IMR-90 (cell line): ENCODE measurements around the gene OR2AP1. TPM values are rescaled to one million over a fixed set of nuclear protein-coding genes. Genes with fewer than 3 reads are reported as not detected.

ENCODE experiments used
- ATAC-seq: fragments of 200-7000 bp; cut with Tn5 transposase; 2 replicates; pipeline ENCODE4 v1.9.1; 2020; ENCODE audit warnings: low read depth, mild to moderate bottlenecking, moderate library complexity
- BruUV-seq: library from RNA; stranded (reverse); fragments of 400-500 nt; replicated peaks from 2 replicates; lab custom pipeline; 2021; lab: Mats Ljungman, UMichigan
- CTCF ChIA-PET: fragments of 300-600 bp; formaldehyde crosslinking; extraction: SDS; loops from one replicate; lab custom pipeline; 2021; ENCODE audit warnings: antibody characterized with exemption; lab: Yijun Ruan, JAX
- POLR2A ChIA-PET: fragments of 300-600 bp; sonication (Branson Sonifier 250); formaldehyde crosslinking; loops from one replicate; lab custom pipeline; 2022; ENCODE audit warnings: antibody characterized with exemption; ENCODE audit not compliant: unreplicated experiment; lab: Charles Lee
- DNase-seq: peaks from one replicate; pipeline ENCODE4 v3.0.0; 2013
- H2AFZ ChIP-seq: replicated peaks from 2 replicates; pipeline ENCODE3; 2013; ENCODE audit warnings: low read length, mild to moderate bottlenecking; ENCODE audit not compliant: poor library complexity
- H2AK5ac ChIP-seq: 2 replicates; pipeline ENCODE4 v1.6.1; 2013; ENCODE audit warnings: low read depth, low read length, inconsistent platforms
- H2AK9ac ChIP-seq: replicated peaks from 2 replicates; pipeline ENCODE3; 2013; ENCODE audit warnings: mild to moderate bottlenecking, low read depth, low read length, moderate library complexity; ENCODE audit not compliant: poor library complexity
- H2BK120ac ChIP-seq: 2 replicates; pipeline ENCODE4 v1.6.1; 2013; ENCODE audit warnings: low read depth, low read length, inconsistent platforms
- H2BK15ac ChIP-seq: 3 replicates; pipeline ENCODE4 v1.6.1; 2013; ENCODE audit warnings: low read depth, low read length, inconsistent platforms
- H2BK20ac ChIP-seq: 2 replicates; pipeline ENCODE4 v1.6.1; 2013; ENCODE audit warnings: low read depth, mild to moderate bottlenecking, inconsistent platforms, low read length, moderate library complexity
- H2BK5ac ChIP-seq: 2 replicates; pipeline ENCODE4 v1.6.1; 2013; ENCODE audit warnings: mild to moderate bottlenecking, low read depth, low read length, inconsistent platforms; ENCODE audit not compliant: poor library complexity, severe bottlenecking
- H3K14ac ChIP-seq: replicated peaks from 2 replicates; pipeline ENCODE4 v1.6.1; 2013; ENCODE audit warnings: low read depth, low read length, inconsistent platforms
- H3K18ac ChIP-seq: 2 replicates; pipeline ENCODE4 v1.6.1; 2013; ENCODE audit warnings: low read depth, low read length, control low read depth
- H3K23ac ChIP-seq: 2 replicates; pipeline ENCODE4 v1.6.1; 2013; ENCODE audit warnings: low read depth, low read length, inconsistent platforms
- H3K27ac ChIP-seq: 2 replicates; pipeline ENCODE4 v1.5.1; 2013; ENCODE audit warnings: mild to moderate bottlenecking, control low read depth, low read length; ENCODE audit not compliant: insufficient read depth
- H3K27me3 ChIP-seq: 2 replicates; pipeline ENCODE4 v1.6.1; 2013; ENCODE audit warnings: low read length; ENCODE audit not compliant: control insufficient read depth, insufficient read depth
- H3K36me3 ChIP-seq: 2 replicates; pipeline ENCODE4 v1.6.1; 2013; ENCODE audit warnings: low read length, mixed read lengths; ENCODE audit not compliant: control insufficient read depth, insufficient read depth
- H3K4ac ChIP-seq: 2 replicates; pipeline ENCODE4 v1.6.1; 2013; ENCODE audit warnings: low read depth, low read length, inconsistent platforms
- H3K4me1 ChIP-seq: 2 replicates; pipeline ENCODE4 v1.6.1; 2013; ENCODE audit warnings: low read length, mixed read lengths; ENCODE audit not compliant: control insufficient read depth, insufficient read depth
- H3K4me2 ChIP-seq: 2 replicates; pipeline ENCODE4 v1.6.1; 2013; ENCODE audit warnings: low read depth, mild to moderate bottlenecking, control low read depth, low read length, moderate library complexity
- H3K4me3 ChIP-seq: 2 replicates; pipeline ENCODE4 v1.5.1; 2013; ENCODE audit warnings: low read depth, mild to moderate bottlenecking, control low read depth, low read length, moderate library complexity; ENCODE audit not compliant: insufficient read depth
- H3K56ac ChIP-seq: 2 replicates; pipeline ENCODE4 v1.6.1; 2013; ENCODE audit warnings: low read length, inconsistent platforms; ENCODE audit not compliant: insufficient read depth; ENCODE audit errors: extremely low read depth
- H3K79me1 ChIP-seq, 2 experiments: 2 replicates each; pipeline ENCODE4 v1.6.1; 2013; ENCODE audit warnings: low read length in 2 of 2, inconsistent platforms in 1 of 2, low read depth in 1 of 2
- H3K9ac ChIP-seq: 2 replicates; pipeline ENCODE4 v1.6.1; 2013; ENCODE audit warnings: low read depth, low read length, control low read depth
- H3K9me1 ChIP-seq: 2 replicates; pipeline ENCODE4 v1.6.1; 2013; ENCODE audit warnings: low read length, inconsistent platforms; ENCODE audit not compliant: insufficient read depth
- H3K9me3 ChIP-seq: 2 replicates; pipeline ENCODE4 v1.6.1; 2013; ENCODE audit warnings: low read length; ENCODE audit not compliant: control insufficient read depth, insufficient read depth
- H4K20me1 ChIP-seq: 2 replicates; pipeline ENCODE4 v1.6.1; 2013; ENCODE audit warnings: low read length, inconsistent platforms; ENCODE audit not compliant: insufficient read depth
- H4K5ac ChIP-seq: 2 replicates; pipeline ENCODE4 v1.6.1; 2013; ENCODE audit warnings: mild to moderate bottlenecking, low read depth, low read length, control low read depth
- H4K8ac ChIP-seq, 2 experiments: 2 replicates each; pipeline ENCODE4 v1.6.1; 2013; ENCODE audit warnings: low read depth in 2 of 2, low read length in 2 of 2, control low read depth in 1 of 2, inconsistent platforms in 1 of 2
- H4K91ac ChIP-seq: 2 replicates; pipeline ENCODE4 v1.6.1; 2013; ENCODE audit warnings: low read depth, low read length, inconsistent platforms; ENCODE audit not compliant: insufficient read depth
- BHLHE40 ChIP-seq: fragments of 150-350 bp; IDR thresholded peaks from 2 replicates; pipeline ENCODE4 v1.6.1; 2016; ENCODE audit warnings: mild to moderate bottlenecking, low read depth, low read length
- CHD1 ChIP-seq: IDR thresholded peaks from 2 replicates; pipeline ENCODE4 v1.6.1; 2012; ENCODE audit warnings: low read depth, low read length, improper control_type of control experiment
- CTCF ChIP-seq: conservative IDR thresholded peaks from 2 replicates; pipeline ENCODE4 v1.5.1; 2012; ENCODE audit warnings: mild to moderate bottlenecking, low read depth, low read length, improper control_type of control experiment
- ELK1 ChIP-seq: fragments of 150-350 bp; IDR thresholded peaks from 2 replicates; pipeline ENCODE4 v1.6.1; 2016; ENCODE audit warnings: low read depth, mild to moderate bottlenecking, low read length, moderate library complexity, borderline replicate concordance
- FOS ChIP-seq: fragments of 150-350 bp; IDR thresholded peaks from 2 replicates; pipeline ENCODE4 v1.6.1; 2016; ENCODE audit warnings: low read depth, low read length
- MAFK ChIP-seq: IDR thresholded peaks from 2 replicates; pipeline ENCODE4 v1.6.1; 2012; ENCODE audit warnings: low read depth, low read length, improper control_type of control experiment
- MAZ ChIP-seq: IDR thresholded peaks from 2 replicates; pipeline ENCODE4 v1.6.1; 2012; ENCODE audit warnings: low read depth, mild to moderate bottlenecking, low read length, improper control_type of control experiment, moderate library complexity, borderline replicate concordance
- MXI1 ChIP-seq: IDR thresholded peaks from 2 replicates; pipeline ENCODE4 v1.6.1; 2012; ENCODE audit warnings: low read depth, mild to moderate bottlenecking, low read length, moderate library complexity, borderline replicate concordance
- NFE2L2 ChIP-seq: fragments of 150-350 bp; IDR thresholded peaks from 2 replicates; pipeline ENCODE4 v1.6.1; 2016; ENCODE audit warnings: low read depth, mild to moderate bottlenecking, low read length
- POLR2A ChIP-seq: IDR thresholded peaks from 2 replicates; pipeline ENCODE4 v1.6.1; 2012; ENCODE audit warnings: mild to moderate bottlenecking, low read depth, low read length
- RAD21 ChIP-seq: IDR thresholded peaks from 2 replicates; pipeline ENCODE4 v1.6.1; 2012; ENCODE audit warnings: low read length, improper control_type of control experiment
- RCOR1 ChIP-seq: IDR thresholded peaks from 2 replicates; pipeline ENCODE4 v1.6.1; 2012; ENCODE audit warnings: mild to moderate bottlenecking, low read length, improper control_type of control experiment; ENCODE audit not compliant: insufficient replicate concordance
- RFX5 ChIP-seq: IDR thresholded peaks from 2 replicates; pipeline ENCODE4 v1.8.0; 2012; ENCODE audit warnings: low read depth, mild to moderate bottlenecking, low read length, moderate library complexity
- SMC3 ChIP-seq: fragments of 150-350 bp; IDR thresholded peaks from 2 replicates; pipeline ENCODE4 v1.6.1; 2016; ENCODE audit warnings: low read depth, mild to moderate bottlenecking, antibody characterized with exemption, low read length, moderate library complexity
- USF2 ChIP-seq: fragments of 150-350 bp; IDR thresholded peaks from 2 replicates; pipeline ENCODE4 v1.6.1; 2017; ENCODE audit warnings: mild to moderate bottlenecking, antibody characterized with exemption, low read length, low read depth
- dilution Hi-C: fragments of 300-500 bp; cut with HindIII; formaldehyde crosslinking; loops from one replicate; pipeline ENCODE4 v1.14.3; 2018; ENCODE audit warnings: low sequenced_read_pairs; ENCODE audit not compliant: unreplicated experiment
- in situ Hi-C: fragments of 300-500 bp; cut with MboI; formaldehyde crosslinking; loops from 3 replicates; pipeline ENCODE4 v1.14.3; 2019; ENCODE audit warnings: low sequenced_read_pairs, inconsistent platforms, mixed read lengths
- intact Hi-C: fragments of 100-400 bp; cut with micrococcal nuclease; formaldehyde crosslinking; loops from 2 replicates; pipeline ENCODE4 v1.10.0; 2022
- polyA plus RNA-seq, 3 experiments: library from polyadenylated mRNA; depleted of rRNA; stranded (reverse); fragments of >200 nt; gene quantifications; 2 replicates each; pipeline ENCODE4 v1.2.3, GENCODE V29; 2012; ENCODE audit warnings: low replicate concordance in 1 of 3
- total RNA-seq: library from RNA; depleted of rRNA; stranded (reverse); fragments of >200 nt; gene quantifications from 2 replicates; pipeline ENCODE4 v1.2.3, GENCODE V29; 2012

The OR2AP1 gene
- total and polyA plus RNA-seq, 2 of the 4 experiments (the other 2 are of a cell fraction): not detected

DNA sequence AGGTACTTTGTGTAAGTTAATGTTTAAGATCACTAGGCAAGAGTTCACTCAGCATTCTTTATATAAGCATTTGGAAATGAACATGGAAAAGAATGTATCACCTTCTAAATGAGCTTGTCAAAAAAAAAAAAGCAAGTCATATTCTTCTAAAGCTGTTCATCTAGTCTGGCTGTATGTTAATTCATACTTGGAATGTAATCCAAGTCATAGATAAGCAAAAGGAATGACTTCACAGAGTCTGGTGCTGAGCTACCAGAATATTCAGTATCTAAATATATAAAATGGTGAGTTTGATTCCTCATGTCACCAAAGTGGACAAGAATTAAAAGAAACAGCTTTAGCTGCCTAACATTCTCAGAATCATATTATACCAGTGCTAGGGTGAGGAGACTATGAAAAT lies 18.0 kb upstream of the OR2AP1 start:
- H4K5ac ChIP-seq: no peak overlapping the region
- CTCF ChIA-PET: no interaction called here
- H3K23ac ChIP-seq: no peak overlapping the region
- ATAC-seq: no peak
- no peak overlapping the region for H3K27ac ChIP-seq
- no peak overlapping the region for H3K4me3 ChIP-seq
- no peak overlapping the region for H3K56ac ChIP-seq
- H2BK120ac ChIP-seq: no peak overlapping the region
- POLR2A ChIA-PET: no interaction called here
- no TSS peak for BruUV-seq
- H2AK9ac ChIP-seq: no peak overlapping the region
- H3K4ac ChIP-seq: no peak overlapping the region
- no peak overlapping the region for H2BK5ac ChIP-seq
- no peaks in the 10 kb centered on the region for H3K36me3 ChIP-seq
- TF ChIP-seq MXI1: no peak
- TF ChIP-seq CHD1: no peak
- no peak for TF ChIP-seq RCOR1
- no peak for TF ChIP-seq ELK1
- TF ChIP-seq RAD21: no peak
- no peak for TF ChIP-seq MAZ
- TF ChIP-seq RFX5: no peak
- no peak for TF ChIP-seq CTCF
- TF ChIP-seq MAFK: no peak
- no peak for TF ChIP-seq NFE2L2
- TF ChIP-seq USF2: no peak
- no peak for TF ChIP-seq BHLHE40
- TF ChIP-seq POLR2A: no peak
- TF ChIP-seq SMC3: no peak
- no peak for TF ChIP-seq FOS
- DNase-seq: no peak
- H3K9me3 ChIP-seq: peaks cover 3% of the 10 kb centered on the region; the same call in 1 of the 2 replicates
- H3K14ac ChIP-seq: no peak overlapping the region
- H3K9ac ChIP-seq: no peak overlapping the region
- H4K8ac ChIP-seq: no peak overlapping the region
- H3K4me2 ChIP-seq: no peak overlapping the region
- no peak overlapping the region for H2AFZ ChIP-seq
- intact Hi-C loops: no loop called here
- no peaks in the 10 kb centered on the region for H3K9me1 ChIP-seq
- no peaks in the 10 kb centered on the region for H3K79me1 ChIP-seq
- no peak overlapping the region for H2BK15ac ChIP-seq
- no peak overlapping the region for H2BK20ac ChIP-seq
- H2AK5ac ChIP-seq: no peak overlapping the region
- no peak overlapping the region for H3K18ac ChIP-seq
- no peaks in the 10 kb centered on the region for H3K4me1 ChIP-seq
- no peaks in the 10 kb centered on the region for H4K20me1 ChIP-seq
- dilution Hi-C loops: no loop called here
- H3K27me3 ChIP-seq: no peaks in the 10 kb centered on the region
- in situ Hi-C loops: no loop called here
- H4K91ac ChIP-seq: no peak overlapping the region
